PFSK-1 (cell line): ENCODE results near the gene EPS8L2.

Experiments
- FOXP2 ChIP-seq: optimal IDR thresholded peaks from 2 replicates; pipeline ENCODE3; 2011; ENCODE audit warnings: borderline replicate concordance, control low read depth, inconsistent platforms; ENCODE audit not compliant: insufficient read depth; ENCODE audit errors: extremely low read length, extremely low read depth
- POLR2AphosphoS5 ChIP-seq: IDR thresholded peaks from 2 replicates; pipeline ENCODE4 v1.6.1; 2012; ENCODE audit warnings: low read depth, mild to moderate bottlenecking, control low read depth, low read length, moderate library complexity
- REST ChIP-seq, 2 experiments: IDR thresholded peaks; 2 replicates each; pipeline versions ENCODE4 v1.6.1 to v1.8.0; 2011 to 2012; ENCODE audit warnings: low read depth in 2 of 2, low read length in 2 of 2, control low read depth in 1 of 2, inconsistent platforms in 1 of 2, mild to moderate bottlenecking in 1 of 2, moderate library complexity in 1 of 2; ENCODE audit not compliant: insufficient read depth in 1 of 2
- SIN3A ChIP-seq: IDR thresholded peaks from 2 replicates; pipeline ENCODE4 v1.6.1; 2012; ENCODE audit warnings: mild to moderate bottlenecking, low read length, moderate library complexity, borderline replicate concordance; ENCODE audit not compliant: insufficient read depth
- TAF1 ChIP-seq: IDR thresholded peaks from 2 replicates; pipeline ENCODE4 v1.6.1; 2012; ENCODE audit warnings: low read length, control low read depth, borderline replicate concordance; ENCODE audit not compliant: insufficient read depth

The EPS8L2 gene

GRCh38 chr11:686451-687243 lies 19.4 kb upstream of the EPS8L2 start:
- TF ChIP-seq TAF1 = no peak
- TF ChIP-seq REST (IDR thresholded peaks at IDR 0.05; ENCODE audit: insufficient read depth in 1 of 2, low read depth in 2 of 2, low read length in 2 of 2) = no peak
- TF ChIP-seq FOXP2 = no peak
- TF ChIP-seq POLR2AphosphoS5 = no peak
- TF ChIP-seq SIN3A = no peak

- TF ChIP-seq FOXP2 = no peak
- no peak for TF ChIP-seq POLR2AphosphoS5
- TF ChIP-seq SIN3A = no peak
- TF ChIP-seq REST (IDR thresholded peaks at IDR 0.05; ENCODE audit: insufficient read depth in 1 of 2, low read depth in 2 of 2, low read length in 2 of 2) = no peak
- TF ChIP-seq TAF1 = no peak
These were observed 18.3 kb upstream of the EPS8L2 start for GRCh38 chr11:687751-688150.

- no peak for TF ChIP-seq FOXP2
- no peak for TF ChIP-seq REST (IDR thresholded peaks at IDR 0.05; ENCODE audit: insufficient read depth in 1 of 2, low read depth in 2 of 2, low read length in 2 of 2)
- no peak for TF ChIP-seq POLR2AphosphoS5
- TF ChIP-seq TAF1 = no peak
- TF ChIP-seq SIN3A = no peak
These were observed 17.4 kb upstream of the EPS8L2 start for GRCh38 chr11:688681-689080.

GRCh38 chr11:689625-690024 lies 16.4 kb upstream of the EPS8L2 start:
- TF ChIP-seq POLR2AphosphoS5 = no peak
- TF ChIP-seq SIN3A = no peak

- TF ChIP-seq TAF1 (no peak), SIN3A (no peak), REST (IDR thresholded peaks at IDR 0.05; ENCODE audit: insufficient read depth in 1 of 2, low read depth in 2 of 2, low read length in 2 of 2) (no peak), FOXP2 (no peak), POLR2AphosphoS5 (no peak)
These were observed 15.0 kb upstream of the EPS8L2 start for GRCh38 chr11:690738-691633.
